ENCODE measurements around the gene ATN1. TPM values are rescaled to one million over a fixed set of nuclear protein-coding genes. Genes with fewer than 3 reads are reported as not detected.

ATN1 gene
- total RNA-seq, 1 donor from 2014 or later, result 207 TPM

DNA sequence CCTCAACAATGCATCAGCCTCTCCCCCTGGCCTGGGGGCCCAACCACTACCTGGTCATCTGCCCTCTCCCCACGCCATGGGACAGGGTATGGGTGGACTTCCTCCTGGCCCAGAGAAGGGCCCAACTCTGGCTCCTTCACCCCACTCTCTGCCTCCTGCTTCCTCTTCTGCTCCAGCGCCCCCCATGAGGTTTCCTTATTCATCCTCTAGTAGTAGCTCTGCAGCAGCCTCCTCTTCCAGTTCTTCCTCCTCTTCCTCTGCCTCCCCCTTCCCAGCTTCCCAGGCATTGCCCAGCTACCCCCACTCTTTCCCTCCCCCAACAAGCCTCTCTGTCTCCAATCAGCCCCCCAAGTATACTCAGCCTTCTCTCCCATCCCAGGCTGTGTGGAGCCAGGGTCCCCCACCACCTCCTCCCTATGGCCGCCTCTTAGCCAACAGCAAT is 8.5 kb downstream of the ATN1 start:
- H3K27me3 ChIP-seq, result no peaks in the 10 kb centered on the region
- H3K36me3 ChIP-seq, result peaks cover 23 to 37% of the 10 kb centered on the region in 2 donors
- DNase-seq (ENCODE audit: low spot score in 2 of 2), result no peak
- no peaks in the 10 kb centered on the region for H3K9me3 ChIP-seq
- H3K4me1 ChIP-seq, result peaks cover 21 to 38% of the 10 kb centered on the region in 2 donors
- TF ChIP-seq, protein P1, sequence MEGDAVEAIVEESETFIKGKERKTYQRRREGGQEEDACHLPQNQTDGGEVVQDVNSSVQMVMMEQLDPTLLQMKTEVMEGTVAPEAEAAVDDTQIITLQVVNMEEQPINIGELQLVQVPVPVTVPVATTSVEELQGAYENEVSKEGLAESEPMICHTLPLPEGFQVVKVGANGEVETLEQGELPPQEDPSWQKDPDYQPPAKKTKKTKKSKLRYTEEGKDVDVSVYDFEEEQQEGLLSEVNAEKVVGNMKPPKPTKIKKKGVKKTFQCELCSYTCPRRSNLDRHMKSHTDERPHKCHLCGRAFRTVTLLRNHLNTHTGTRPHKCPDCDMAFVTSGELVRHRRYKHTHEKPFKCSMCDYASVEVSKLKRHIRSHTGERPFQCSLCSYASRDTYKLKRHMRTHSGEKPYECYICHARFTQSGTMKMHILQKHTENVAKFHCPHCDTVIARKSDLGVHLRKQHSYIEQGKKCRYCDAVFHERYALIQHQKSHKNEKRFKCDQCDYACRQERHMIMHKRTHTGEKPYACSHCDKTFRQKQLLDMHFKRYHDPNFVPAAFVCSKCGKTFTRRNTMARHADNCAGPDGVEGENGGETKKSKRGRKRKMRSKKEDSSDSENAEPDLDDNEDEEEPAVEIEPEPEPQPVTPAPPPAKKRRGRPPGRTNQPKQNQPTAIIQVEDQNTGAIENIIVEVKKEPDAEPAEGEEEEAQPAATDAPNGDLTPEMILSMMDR (IDR thresholded peaks at IDR 0.05), result no peak
- intact Hi-C loops (cut with DNase I), result loop anchor here (1.0 kb wide), 1 partner anchor 8 kb away; no protein-coding TSS in a partner anchor
- H3K27ac ChIP-seq, result peak overlapping the region; percentile 85 to 93
- no peak overlapping the region for H3K4me3 ChIP-seq

DNA sequence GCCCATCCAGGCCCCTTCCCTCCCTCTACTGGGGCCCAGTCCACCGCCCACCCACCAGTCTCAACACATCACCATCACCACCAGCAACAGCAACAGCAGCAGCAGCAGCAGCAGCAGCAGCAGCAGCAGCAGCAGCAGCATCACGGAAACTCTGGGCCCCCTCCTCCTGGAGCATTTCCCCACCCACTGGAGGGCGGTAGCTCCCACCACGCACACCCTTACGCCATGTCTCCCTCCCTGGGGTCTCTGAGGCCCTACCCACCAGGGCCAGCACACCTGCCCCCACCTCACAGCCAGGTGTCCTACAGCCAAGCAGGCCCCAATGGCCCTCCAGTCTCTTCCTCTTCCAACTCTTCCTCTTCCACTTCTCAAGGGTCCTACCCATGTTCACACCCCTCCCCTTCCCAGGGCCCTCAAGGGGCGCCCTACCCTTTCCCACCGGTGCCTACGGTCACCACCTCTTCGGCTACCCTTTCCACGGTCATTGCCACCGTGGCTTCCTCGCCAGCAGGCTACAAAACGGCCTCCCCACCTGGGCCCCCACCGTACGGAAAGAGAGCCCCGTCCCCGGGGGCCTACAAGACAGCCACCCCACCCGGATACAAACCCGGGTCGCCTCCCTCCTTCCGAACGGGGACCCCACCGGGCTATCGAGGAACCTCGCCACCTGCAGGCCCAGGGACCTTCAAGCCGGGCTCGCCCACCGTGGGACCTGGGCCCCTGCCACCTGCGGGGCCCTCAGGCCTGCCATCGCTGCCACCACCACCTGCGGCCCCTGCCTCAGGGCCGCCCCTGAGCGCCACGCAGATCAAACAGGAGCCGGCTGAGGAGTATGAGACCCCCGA is 9.1 kb downstream of the ATN1 start:
- TF ChIP-seq, protein P1 (IDR thresholded peaks at IDR 0.05), result peak in 1 of 3 experiments; percentile 5
- DNase-seq (ENCODE audit: low spot score in 2 of 2), result no peak
- Histone ChIP-seq H3K27me3 (no peaks in the 10 kb centered on the region), H3K4me1 (peaks cover 18 to 33% of the 10 kb centered on the region in 2 donors), H3K27ac (peak overlapping the region; percentile 85 to 93), H3K36me3 (peaks cover 29 to 43% of the 10 kb centered on the region in 2 donors), H3K9me3 (no peaks in the 10 kb centered on the region), H3K4me3 (peak overlapping the region; percentile 64 to 67)
- intact Hi-C loops (cut with DNase I), result loop anchor here (1.0 kb wide), 1 partner anchor 9 kb away; no protein-coding TSS in a partner anchor

DNA sequence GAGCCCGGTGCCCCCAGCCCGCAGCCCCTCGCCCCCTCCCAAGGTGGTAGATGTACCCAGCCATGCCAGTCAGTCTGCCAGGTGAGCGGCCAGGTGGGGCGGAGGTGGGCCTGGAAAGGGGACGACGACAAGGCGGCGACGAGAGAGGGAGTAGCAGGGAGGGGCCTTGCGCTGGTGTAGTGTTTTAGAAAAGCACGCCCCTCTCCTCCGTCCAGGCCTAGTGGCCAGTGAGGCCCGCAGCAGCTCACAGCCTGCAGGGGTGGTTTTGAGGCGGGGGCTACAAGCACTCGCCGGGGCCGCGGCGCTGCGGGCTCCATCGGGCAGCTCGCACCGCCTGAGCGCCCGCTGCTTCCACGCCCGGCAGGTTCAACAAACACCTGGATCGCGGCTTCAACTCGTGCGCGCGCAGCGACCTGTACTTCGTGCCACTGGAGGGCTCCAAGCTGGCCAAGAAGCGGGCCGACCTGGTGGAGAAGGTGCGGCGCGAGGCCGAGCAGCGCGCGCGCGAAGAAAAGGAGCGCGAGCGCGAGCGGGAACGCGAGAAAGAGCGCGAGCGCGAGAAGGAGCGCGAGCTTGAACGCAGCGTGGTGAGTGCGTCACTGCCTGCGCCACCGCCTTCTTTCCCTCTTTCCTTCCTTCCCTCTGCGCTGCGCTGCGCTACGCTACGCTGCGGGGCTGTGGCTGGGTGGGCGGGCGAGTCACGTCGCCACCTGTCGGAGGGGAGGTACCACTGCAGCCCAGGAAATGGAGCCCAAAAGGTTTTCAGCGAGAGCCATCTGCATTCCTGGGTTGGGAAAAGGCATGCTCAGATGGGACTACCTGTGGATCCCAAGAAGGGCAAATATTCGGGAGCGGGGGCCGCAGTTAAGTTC is 10.0 kb downstream of the ATN1 start:
- intact Hi-C loops (cut with DNase I), result loop anchor here (1.0 kb wide), 1 partner anchor 13 kb away; no protein-coding TSS in a partner anchor
- Histone ChIP-seq H3K27me3 (no peaks in the 10 kb centered on the region), H3K27ac (peak overlapping the region; percentile 85 to 93), H3K4me1 (peaks cover 15 to 32% of the 10 kb centered on the region in 2 donors), H3K9me3 (no peaks in the 10 kb centered on the region), H3K36me3 (peaks cover 30 to 45% of the 10 kb centered on the region in 2 donors), H3K4me3 (peak overlapping the region; percentile 64 to 67)
- TF ChIP-seq, protein P1 (IDR thresholded peaks at IDR 0.05), result peak; percentile 95 to 97 (median 95)
- peak; percentile 72 to 96 for DNase-seq (ENCODE audit: low spot score in 2 of 2)

DNA sequence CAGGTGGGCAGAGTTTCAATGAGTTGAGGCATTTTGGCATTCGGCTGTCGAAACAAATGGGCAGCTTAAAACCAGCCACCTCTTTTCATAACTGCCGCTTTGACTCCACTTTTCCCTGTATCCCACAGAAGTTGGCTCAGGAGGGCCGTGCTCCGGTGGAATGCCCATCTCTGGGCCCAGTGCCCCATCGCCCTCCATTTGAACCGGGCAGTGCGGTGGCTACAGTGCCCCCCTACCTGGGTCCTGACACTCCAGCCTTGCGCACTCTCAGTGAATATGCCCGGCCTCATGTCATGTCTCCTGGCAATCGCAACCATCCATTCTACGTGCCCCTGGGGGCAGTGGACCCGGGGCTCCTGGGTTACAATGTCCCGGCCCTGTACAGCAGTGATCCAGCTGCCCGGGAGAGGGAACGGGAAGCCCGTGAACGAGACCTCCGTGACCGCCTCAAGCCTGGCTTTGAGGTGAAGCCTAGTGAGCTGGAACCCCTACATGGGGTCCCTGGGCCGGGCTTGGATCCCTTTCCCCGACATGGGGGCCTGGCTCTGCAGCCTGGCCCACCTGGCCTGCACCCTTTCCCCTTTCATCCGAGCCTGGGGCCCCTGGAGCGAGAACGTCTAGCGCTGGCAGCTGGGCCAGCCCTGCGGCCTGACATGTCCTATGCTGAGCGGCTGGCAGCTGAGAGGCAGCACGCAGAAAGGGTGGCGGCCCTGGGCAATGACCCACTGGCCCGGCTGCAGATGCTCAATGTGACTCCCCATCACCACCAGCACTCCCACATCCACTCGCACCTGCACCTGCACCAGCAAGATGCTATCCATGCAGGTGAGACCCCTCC is 10.8 kb downstream of the ATN1 start:
- no peak for DNase-seq (ENCODE audit: low spot score in 2 of 2)
- Histone ChIP-seq H3K4me3 (peak overlapping the region; percentile 32 to 67), H3K4me1 (peaks cover 15 to 37% of the 10 kb centered on the region in 2 donors), H3K27me3 (no peaks in the 10 kb centered on the region), H3K9me3 (no peaks in the 10 kb centered on the region), H3K36me3 (peaks cover 30 to 45% of the 10 kb centered on the region in 2 donors), H3K27ac (peak overlapping the region; percentile 85 to 93)
- intact Hi-C loops (cut with DNase I), result loop anchor here (1.0 kb wide), 1 partner anchor 14 kb away; no protein-coding TSS in a partner anchor
- TF ChIP-seq, protein P1 (IDR thresholded peaks at IDR 0.05), result no peak

DNA sequence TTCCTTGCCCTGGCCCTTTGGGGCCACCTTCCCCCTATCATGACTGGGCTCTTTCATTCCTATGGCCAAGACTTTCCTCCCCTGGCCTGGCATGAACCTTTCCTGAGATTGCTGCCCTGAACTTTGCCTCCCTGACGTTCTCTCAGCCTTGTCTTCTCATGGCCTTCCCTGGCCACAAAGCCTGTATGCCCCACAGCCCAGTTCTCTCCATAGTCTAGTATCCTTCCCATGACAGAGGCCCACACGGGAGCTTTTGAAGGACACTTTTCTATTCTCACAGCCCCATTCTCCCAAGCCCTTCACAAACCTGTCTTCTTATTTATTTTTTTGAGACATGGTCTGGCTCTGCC is 11.4 kb downstream of the ATN1 start:
- Histone ChIP-seq H3K36me3 (peaks cover 25 to 43% of the 10 kb centered on the region in 2 donors), H3K4me3 (no peak overlapping the region), H3K4me1 (peaks cover 15 to 31% of the 10 kb centered on the region in 2 donors), H3K27ac (peak overlapping the region; percentile 85 to 93), H3K27me3 (no peaks in the 10 kb centered on the region), H3K9me3 (no peaks in the 10 kb centered on the region)
- DNase-seq (ENCODE audit: low spot score in 2 of 2), result no peak
- intact Hi-C loops (cut with DNase I), result no loop called here
- TF ChIP-seq, protein P1 (IDR thresholded peaks at IDR 0.05), result no peak

All from ascending aorta (tissue), 2 donors.